GM10248 (cell line): ENCODE data around the gene PLK5.

ENCODE experiments used
- CTCF ChIA-PET: fragments of 300-600 bp; sonication (Branson Sonifier 250); formaldehyde crosslinking; extraction: SDS; loops from one replicate; lab custom pipeline; 2021; ENCODE audit warnings: antibody characterized with exemption; lab: Yijun Ruan, JAX
- POLR2A ChIA-PET: fragments of 350-650 bp; sonication (Branson Sonifier 250); formaldehyde crosslinking; extraction: SDS; loops from one replicate; lab custom pipeline; 2020; ENCODE audit warnings: antibody characterized with exemption; lab: Yijun Ruan, JAX
- DNase-seq: peaks from one replicate; pipeline ENCODE4 v3.0.0; 2012; ENCODE audit errors: extremely low spot score
- TF ChIP-seq, protein P1 (sequence below): IDR thresholded peaks from 2 replicates; pipeline ENCODE4 v1.5.1; 2012; ENCODE audit warnings: mild to moderate bottlenecking, low read depth; ENCODE audit errors: extremely low read depth, missing control alignments, control extremely low read depth

Gene PLK5

DNA sequence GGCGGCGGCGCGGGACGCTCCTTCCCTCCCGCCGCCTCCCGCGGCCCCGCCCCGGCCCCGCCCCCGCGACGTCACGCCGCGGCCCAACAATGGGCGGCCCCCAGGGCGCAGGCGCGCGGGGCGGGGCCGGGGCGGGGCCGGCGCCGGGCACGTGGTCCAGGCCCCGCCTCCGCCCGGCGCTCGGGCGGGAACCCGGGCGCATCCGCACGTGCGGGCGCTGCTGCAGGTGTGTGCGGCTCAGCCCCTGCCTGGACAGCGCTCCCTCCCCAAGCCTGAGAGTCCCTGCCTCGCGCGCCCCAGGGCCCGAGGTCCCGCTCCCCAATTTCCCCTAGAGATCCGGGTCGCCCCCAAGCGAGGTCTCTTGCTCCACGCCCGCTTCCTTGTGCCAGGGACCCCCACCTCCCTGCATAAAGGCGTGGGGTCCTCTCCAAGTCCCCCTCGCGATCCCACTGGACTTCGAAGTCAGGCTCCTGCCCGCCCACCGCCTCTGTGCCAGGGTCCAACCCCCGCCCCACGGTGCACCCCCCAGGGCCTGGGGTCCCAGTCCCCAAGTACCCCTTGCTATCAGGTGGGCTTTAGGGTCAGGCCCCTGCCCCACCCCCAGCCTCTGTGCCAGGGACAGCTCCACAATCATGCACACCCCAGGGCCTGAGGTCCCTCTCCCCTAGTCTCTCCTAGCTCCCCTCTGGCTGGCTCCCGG lies 44.6 kb downstream of the PLK5 start, which contains the start of gene MEX3D:
MEX3D (minus strand) TSS at position 6 of the 700 bp plus-strand sequence. CDS start 267 bp downstream, outside the sequence.
- CTCF ChIA-PET: interaction anchor here (1.4 kb wide), 1 partner anchor 22 kb away, joined by 3 read pairs; no protein-coding TSS in a partner anchor
- TF ChIP-seq, protein P1, sequence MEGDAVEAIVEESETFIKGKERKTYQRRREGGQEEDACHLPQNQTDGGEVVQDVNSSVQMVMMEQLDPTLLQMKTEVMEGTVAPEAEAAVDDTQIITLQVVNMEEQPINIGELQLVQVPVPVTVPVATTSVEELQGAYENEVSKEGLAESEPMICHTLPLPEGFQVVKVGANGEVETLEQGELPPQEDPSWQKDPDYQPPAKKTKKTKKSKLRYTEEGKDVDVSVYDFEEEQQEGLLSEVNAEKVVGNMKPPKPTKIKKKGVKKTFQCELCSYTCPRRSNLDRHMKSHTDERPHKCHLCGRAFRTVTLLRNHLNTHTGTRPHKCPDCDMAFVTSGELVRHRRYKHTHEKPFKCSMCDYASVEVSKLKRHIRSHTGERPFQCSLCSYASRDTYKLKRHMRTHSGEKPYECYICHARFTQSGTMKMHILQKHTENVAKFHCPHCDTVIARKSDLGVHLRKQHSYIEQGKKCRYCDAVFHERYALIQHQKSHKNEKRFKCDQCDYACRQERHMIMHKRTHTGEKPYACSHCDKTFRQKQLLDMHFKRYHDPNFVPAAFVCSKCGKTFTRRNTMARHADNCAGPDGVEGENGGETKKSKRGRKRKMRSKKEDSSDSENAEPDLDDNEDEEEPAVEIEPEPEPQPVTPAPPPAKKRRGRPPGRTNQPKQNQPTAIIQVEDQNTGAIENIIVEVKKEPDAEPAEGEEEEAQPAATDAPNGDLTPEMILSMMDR: no peak
- peak; percentile 99 for DNase-seq
- POLR2A ChIA-PET: no interaction called here

DNA sequence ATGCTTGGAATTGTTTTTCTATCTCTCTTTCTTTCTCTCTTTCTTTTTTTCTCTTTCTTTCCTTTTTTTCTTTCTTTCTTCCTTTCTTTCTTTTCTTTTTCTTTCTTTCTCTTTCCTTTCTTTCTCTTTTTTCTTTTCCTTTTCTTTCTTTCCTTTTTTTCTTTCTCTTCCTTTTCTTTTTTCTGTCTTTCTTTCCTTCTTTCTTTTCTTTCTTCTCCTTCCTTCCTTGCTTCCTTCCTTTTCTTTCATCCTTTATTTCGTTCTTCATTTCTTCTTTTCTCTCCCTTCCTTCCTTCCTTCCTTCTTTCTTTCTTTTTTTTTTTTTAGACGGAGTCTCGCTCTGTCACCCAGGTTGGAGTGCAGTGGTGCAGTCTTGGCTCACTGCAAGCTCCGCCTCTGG lies 46.1 kb downstream of the PLK5 start:
- no peak for DNase-seq
- TF ChIP-seq, protein P1: no peak
- ChIA-PET CTCF (interaction anchor here (1.3 kb wide), 1 partner anchor 19 kb away, joined by 3 read pairs; no protein-coding TSS in a partner anchor), POLR2A (no interaction called here)

DNA sequence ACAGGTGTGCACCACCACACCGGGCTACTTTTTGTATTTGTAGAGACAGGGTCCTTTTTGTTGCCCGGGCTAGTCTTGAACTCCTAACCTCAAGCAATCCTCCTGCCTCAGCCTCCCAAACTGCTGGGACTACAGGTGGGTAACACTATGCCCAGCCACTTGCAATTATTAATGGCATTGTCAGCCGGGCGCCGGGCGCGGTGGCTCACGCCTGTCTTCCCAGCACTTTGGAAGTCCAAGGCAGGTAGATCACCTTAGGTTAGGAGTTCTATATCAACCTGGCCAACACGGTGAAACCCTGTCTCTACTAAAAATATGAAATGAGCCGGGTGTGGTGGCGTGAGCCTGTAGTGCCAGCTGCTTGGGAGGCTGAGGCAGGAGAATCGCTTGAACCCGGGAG lies 47.0 kb downstream of the PLK5 start:
- POLR2A ChIA-PET: no interaction called here
- CTCF ChIA-PET: interaction anchor here (1.3 kb wide), 1 partner anchor 19 kb away, joined by 3 read pairs; no protein-coding TSS in a partner anchor
- TF ChIP-seq, protein P1: no peak
- DNase-seq: no peak

DNA sequence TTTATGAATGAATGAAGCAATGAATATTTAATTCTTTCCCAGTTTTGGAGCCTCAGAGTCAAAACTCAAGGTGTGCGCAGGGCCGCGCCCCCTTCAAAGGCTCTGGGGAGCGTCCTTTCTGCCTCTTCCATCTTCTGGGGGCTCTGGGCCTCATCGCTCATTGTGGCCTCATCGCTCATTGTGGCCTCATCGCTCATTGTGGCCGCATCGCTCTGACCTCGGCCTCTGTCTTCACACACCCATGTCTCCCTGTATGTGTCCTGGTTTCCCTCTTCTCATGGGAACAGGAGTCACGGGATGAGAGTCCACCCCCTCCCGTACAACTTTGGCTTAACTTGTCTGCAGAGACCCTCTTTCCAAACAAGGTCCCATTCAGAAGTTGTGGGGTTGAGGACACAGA lies 47.5 kb downstream of the PLK5 start:
- TF ChIP-seq, protein P1: no peak
- no peak for DNase-seq
- POLR2A ChIA-PET: no interaction called here
- CTCF ChIA-PET: interaction anchor here (1.3 kb wide), 1 partner anchor 18 kb away, joined by 3 read pairs; no protein-coding TSS in a partner anchor

DNA sequence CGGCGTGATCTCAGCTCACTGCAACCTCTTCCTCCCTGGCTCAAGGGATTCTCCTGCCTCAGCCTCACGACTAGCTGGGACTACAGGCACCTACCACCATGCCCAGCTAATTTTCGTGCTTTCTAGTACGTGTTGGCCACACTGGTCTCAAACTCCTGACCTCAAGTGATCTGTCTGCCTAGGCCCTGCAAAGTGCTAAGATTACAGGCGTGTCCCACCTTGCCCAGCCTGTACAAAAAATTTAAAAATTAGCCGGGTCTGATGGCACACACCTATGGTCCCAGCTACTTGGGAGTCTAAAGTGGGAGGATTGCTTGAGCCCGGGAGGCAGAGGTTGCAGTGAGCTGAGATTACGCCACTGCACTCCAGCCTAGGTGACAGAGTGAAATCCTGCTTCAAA lies 48.9 kb downstream of the PLK5 start:
- CTCF ChIA-PET: interaction anchor here (1.1 kb wide), 1 partner anchor 265 kb away, joined by 3 read pairs; no protein-coding TSS in a partner anchor
- TF ChIP-seq, protein P1: no peak
- no peak for DNase-seq
- POLR2A ChIA-PET: interaction anchor here (0.7 kb wide), 1 partner anchor 398 kb away, joined by 4 read pairs; no protein-coding TSS in a partner anchor

DNA sequence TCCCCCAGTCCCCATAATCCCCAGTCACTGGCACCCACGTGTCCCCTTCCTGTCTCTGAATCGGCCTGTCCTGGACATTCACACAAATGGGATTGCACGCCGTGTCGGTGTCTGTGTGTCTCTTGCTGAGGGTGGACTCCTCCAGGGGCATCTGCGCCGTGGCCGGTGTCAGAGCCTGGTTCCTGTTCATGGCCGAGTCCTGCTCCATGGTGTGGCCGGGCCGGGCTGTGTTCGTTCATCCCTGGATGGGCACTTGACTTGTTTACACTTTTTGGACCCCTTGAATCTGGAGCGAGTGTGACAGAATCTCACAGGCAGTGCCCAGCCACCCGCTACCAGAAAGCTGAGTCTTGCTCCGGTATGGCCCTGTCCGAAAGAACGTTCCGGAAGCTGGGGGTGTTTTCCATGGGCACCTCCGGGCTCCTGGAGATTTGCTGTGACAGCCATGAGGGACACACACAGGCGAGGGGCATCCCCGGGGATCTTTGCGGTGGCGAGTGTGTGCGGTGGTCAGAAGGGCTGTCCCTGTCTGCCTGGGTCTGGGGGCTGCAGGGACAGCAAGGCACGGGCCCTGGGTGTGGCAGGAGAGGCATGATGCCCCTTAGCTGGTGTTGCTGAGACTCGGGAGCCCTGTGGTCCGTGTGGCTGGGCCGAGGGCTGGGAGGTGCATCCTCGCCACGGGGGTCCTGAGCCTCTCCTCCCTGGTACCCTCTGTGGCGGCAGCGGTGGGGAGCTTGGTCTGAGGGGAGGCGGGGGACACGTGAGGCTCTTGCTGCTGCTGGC lies 50.7 kb downstream of the PLK5 start:
- TF ChIP-seq, protein P1: no peak
- DNase-seq: no peak
- ChIA-PET CTCF (interaction anchor here (1.7 kb wide), 1 partner anchor 17 kb away, joined by 5 read pairs; no protein-coding TSS in a partner anchor), POLR2A (no interaction called here)
